ENCODE measurements around the gene EFNA2. TPM values are rescaled to one million over a fixed set of nuclear protein-coding genes. Genes with fewer than 3 reads are reported as not detected.

EFNA2 gene
- total RNA-seq, 1 donor from 2014 or later = 17.6 TPM

GRCh38 chr19:1273263-1274041, 12.2 kb upstream of the EFNA2 start:
- Mint-ChIP-seq H3K27ac (peak overlapping the region; percentile 82), H3K36me3 (peaks cover 17% of the 10 kb centered on the region), H3K9me3 (no peaks in the 10 kb centered on the region), H3K4me3 (peak overlapping the region; percentile 76), H3K27me3 (no peaks in the 10 kb centered on the region), H3K4me1 (ENCODE audit: unreplicated experiment) (peaks cover 32% of the 10 kb centered on the region)
- DNase-seq (ENCODE audit: extremely low spot score, unreplicated experiment) = no peak
- TF ChIP-seq, protein P1, sequence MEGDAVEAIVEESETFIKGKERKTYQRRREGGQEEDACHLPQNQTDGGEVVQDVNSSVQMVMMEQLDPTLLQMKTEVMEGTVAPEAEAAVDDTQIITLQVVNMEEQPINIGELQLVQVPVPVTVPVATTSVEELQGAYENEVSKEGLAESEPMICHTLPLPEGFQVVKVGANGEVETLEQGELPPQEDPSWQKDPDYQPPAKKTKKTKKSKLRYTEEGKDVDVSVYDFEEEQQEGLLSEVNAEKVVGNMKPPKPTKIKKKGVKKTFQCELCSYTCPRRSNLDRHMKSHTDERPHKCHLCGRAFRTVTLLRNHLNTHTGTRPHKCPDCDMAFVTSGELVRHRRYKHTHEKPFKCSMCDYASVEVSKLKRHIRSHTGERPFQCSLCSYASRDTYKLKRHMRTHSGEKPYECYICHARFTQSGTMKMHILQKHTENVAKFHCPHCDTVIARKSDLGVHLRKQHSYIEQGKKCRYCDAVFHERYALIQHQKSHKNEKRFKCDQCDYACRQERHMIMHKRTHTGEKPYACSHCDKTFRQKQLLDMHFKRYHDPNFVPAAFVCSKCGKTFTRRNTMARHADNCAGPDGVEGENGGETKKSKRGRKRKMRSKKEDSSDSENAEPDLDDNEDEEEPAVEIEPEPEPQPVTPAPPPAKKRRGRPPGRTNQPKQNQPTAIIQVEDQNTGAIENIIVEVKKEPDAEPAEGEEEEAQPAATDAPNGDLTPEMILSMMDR (conservative IDR thresholded peaks at IDR 0.05) = no peak

GRCh38 chr19:1274081-1274851, 11.4 kb upstream of the EFNA2 start:
- H3K27me3 Mint-ChIP-seq = no peaks in the 10 kb centered on the region
- peak overlapping the region; percentile 78 for H3K4me3 Mint-ChIP-seq
- peaks cover 17% of the 10 kb centered on the region for H3K36me3 Mint-ChIP-seq
- TF ChIP-seq, protein P1 (conservative IDR thresholded peaks at IDR 0.05) = no peak
- no peaks in the 10 kb centered on the region for H3K9me3 Mint-ChIP-seq
- H3K4me1 Mint-ChIP-seq (ENCODE audit: unreplicated experiment) = peaks cover 28% of the 10 kb centered on the region
- H3K27ac Mint-ChIP-seq = peak overlapping the region; percentile 82
- no peak for DNase-seq (ENCODE audit: extremely low spot score, unreplicated experiment)

GRCh38 chr19:1274852-1275259, 10.8 kb upstream of the EFNA2 start:
- no peak for DNase-seq (ENCODE audit: extremely low spot score, unreplicated experiment)
- H3K4me3 Mint-ChIP-seq = peak overlapping the region; percentile 78
- no peaks in the 10 kb centered on the region for H3K27me3 Mint-ChIP-seq
- H3K9me3 Mint-ChIP-seq = no peaks in the 10 kb centered on the region
- TF ChIP-seq, protein P1 (conservative IDR thresholded peaks at IDR 0.05) = no peak
- peaks cover 17% of the 10 kb centered on the region for H3K36me3 Mint-ChIP-seq
- H3K4me1 Mint-ChIP-seq (ENCODE audit: unreplicated experiment) = peaks cover 32% of the 10 kb centered on the region
- no peak overlapping the region for H3K27ac Mint-ChIP-seq

DNA sequence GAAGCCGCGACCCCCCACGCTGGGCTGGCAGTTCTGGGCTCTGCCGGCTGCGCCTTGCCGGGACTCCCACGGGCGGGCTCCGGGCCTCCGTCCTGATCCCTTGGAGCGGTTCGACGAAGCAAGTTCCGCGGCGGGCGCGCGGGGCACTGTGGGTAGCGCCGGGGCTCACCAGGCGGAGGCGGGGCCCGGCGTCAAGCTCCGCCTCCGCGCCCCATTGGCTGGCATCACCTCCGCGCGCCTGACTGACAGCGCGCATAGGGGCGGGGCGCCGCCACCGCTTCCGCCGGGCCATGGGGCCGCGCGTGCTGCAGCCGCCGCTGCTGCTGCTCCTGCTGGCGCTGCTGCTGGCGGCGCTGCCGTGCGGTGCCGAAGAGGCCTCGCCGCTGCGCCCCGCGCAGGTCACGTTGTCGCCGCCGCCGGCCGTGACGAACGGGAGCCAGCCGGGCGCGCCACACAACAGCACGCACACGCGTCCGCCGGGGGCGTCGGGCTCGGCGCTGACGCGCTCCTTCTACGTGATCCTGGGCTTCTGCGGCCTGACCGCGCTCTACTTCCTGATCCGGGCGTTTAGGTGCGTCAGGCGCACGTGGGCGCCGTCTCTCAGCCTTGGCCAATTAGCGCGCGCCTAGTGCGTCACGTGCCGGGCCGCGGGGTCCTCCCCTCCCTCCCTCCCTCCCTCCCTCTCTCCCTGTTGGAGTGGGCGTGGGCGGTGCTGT, 10.3 kb upstream of the EFNA2 start, which contains the start of gene FAM174C:
Gene FAM174C, plus strand, starts transcription at position 271 of the 716 bp plus-strand sequence. Its CDS starts 20 bp downstream, at position 291.
- Mint-ChIP-seq H3K27ac (peak within 1 kb of the TSS; percentile 90), H3K9me3 (no peaks in the 10 kb centered on the region), H3K27me3 (no peaks in the 10 kb centered on the region), H3K4me1 (ENCODE audit: unreplicated experiment) (peaks cover 30% of the 10 kb centered on the region), H3K4me3 (peak within 1 kb of the TSS; percentile 89), H3K36me3 (peaks cover 17% of the 10 kb centered on the region)
- peak; percentile 94 for DNase-seq (ENCODE audit: extremely low spot score, unreplicated experiment)
- TF ChIP-seq, protein P1 (conservative IDR thresholded peaks at IDR 0.05) = no peak

DNA sequence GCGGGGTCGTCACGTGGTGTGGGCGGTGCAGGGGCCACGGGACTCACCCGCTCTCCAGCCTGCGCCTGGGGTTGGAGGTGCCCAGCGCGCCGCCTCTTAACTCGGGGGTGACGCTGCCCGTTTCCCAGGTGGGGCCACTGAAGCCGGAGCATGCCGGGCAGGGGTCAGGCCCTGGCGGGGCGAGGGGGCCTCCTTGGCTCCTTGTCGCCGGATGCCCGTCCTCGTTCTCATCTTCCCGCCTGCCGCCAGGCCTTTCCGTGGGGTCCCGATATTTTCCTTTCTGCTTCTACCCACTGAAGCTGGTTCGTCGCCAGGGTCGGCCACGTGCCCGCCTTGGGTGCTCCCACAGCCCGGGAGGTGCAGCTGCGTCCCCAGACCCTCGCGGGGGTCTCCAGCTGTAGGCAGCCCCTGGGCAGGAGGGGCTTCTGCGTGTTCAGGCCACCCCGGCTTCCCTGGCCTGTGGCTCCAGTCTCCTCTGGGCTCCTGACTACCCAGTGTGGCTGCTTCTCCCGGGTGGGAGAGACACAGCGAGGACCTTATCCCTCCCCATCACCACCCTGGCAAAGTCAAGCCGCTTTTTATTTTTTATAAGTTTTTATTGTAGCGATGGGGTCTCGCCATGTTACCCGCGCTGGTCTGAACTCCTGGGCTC, 9.6 kb upstream of the EFNA2 start:
- TF ChIP-seq, protein P1 (conservative IDR thresholded peaks at IDR 0.05) = no peak
- Mint-ChIP-seq H3K9me3 (no peaks in the 10 kb centered on the region), H3K36me3 (peaks cover 12% of the 10 kb centered on the region), H3K27ac (peak overlapping the region; percentile 90), H3K4me3 (peak overlapping the region; percentile 89), H3K27me3 (no peaks in the 10 kb centered on the region), H3K4me1 (ENCODE audit: unreplicated experiment) (peaks cover 24% of the 10 kb centered on the region)
- no peak for DNase-seq (ENCODE audit: extremely low spot score, unreplicated experiment)
